GM12891 (cell line): ENCODE measurements around the gene GPR39.

Source experiments
- PAX5 ChIP-seq: IDR thresholded peaks from 2 replicates; pipeline ENCODE4 v1.6.1; 2011; ENCODE audit warnings: low read length, moderate library complexity, mild to moderate bottlenecking; ENCODE audit not compliant: insufficient read depth, severe bottlenecking
- POLR2A ChIP-seq: IDR thresholded peaks from 2 replicates; pipeline ENCODE4 v1.6.1; 2011; ENCODE audit warnings: low read depth, low read length, control low read depth
- POLR2AphosphoS5 ChIP-seq: IDR thresholded peaks from 2 replicates; pipeline ENCODE4 v1.6.1; 2011; ENCODE audit warnings: low read depth, low read length, control low read depth
- POU2F2 ChIP-seq: IDR thresholded peaks from 2 replicates; pipeline ENCODE4 v1.6.1; 2011; ENCODE audit warnings: low read depth, mild to moderate bottlenecking, control low read depth, low read length, moderate library complexity
- TAF1 ChIP-seq: IDR thresholded peaks from 2 replicates; pipeline ENCODE4 v1.6.1; 2011; ENCODE audit warnings: low read depth, low read length, control low read depth

- TF ChIP-seq POLR2A (no peak), POLR2AphosphoS5 (no peak), PAX5 (no peak), TAF1 (no peak), POU2F2 (no peak)
These were observed 225.2 kb downstream of the GPR39 start for GRCh38 chr2:132641819-132642218.
